Osteoblast (primary cell): ENCODE measurements around the gene GSC2. TPM values are rescaled to one million over a fixed set of nuclear protein-coding genes. Genes with fewer than 3 reads are reported as not detected.

Experiments
- DNase-seq: peaks from one replicate; pipeline ENCODE4 v3.0.0; 2011; ENCODE audit warnings: low spot score, mixed read lengths; ENCODE audit not compliant: insufficient read length; ENCODE audit errors: missing footprints
- H2AFZ ChIP-seq: 2 replicates; pipeline ENCODE4 v1.6.0; 2011; ENCODE audit warnings: mild to moderate bottlenecking, low read length
- H3K27ac ChIP-seq: 2 replicates; pipeline ENCODE4 v1.5.1; 2011; ENCODE audit warnings: mild to moderate bottlenecking, low read depth, low read length, moderate library complexity
- H3K27me3 ChIP-seq: 2 replicates; pipeline ENCODE4 v1.6.0; 2012; ENCODE audit warnings: mild to moderate bottlenecking, control low read depth, inconsistent platforms, low read length, moderate library complexity; ENCODE audit not compliant: insufficient read depth
- H3K36me3 ChIP-seq: 2 replicates; pipeline ENCODE4 v1.5.1; 2011; ENCODE audit warnings: mild to moderate bottlenecking, low read length, control low read depth, moderate library complexity; ENCODE audit not compliant: insufficient read depth
- H3K4me1 ChIP-seq: 2 replicates; pipeline ENCODE4 v1.5.1; 2011; ENCODE audit warnings: mild to moderate bottlenecking, low read length, control low read depth, moderate library complexity; ENCODE audit not compliant: insufficient read depth
- H3K4me2 ChIP-seq: 2 replicates; pipeline ENCODE4 v1.6.0; 2011; ENCODE audit warnings: mild to moderate bottlenecking, low read length; ENCODE audit not compliant: insufficient read depth
- H3K4me3 ChIP-seq: fragments of 200-600 bp; sonication (generic); 3 replicates; pipeline ENCODE4 v1.5.1; 2012; ENCODE audit warnings: mild to moderate bottlenecking, low read length, inconsistent platforms; ENCODE audit not compliant: insufficient read depth
- H3K79me2 ChIP-seq: 2 replicates; pipeline ENCODE4 v1.6.0; 2012; ENCODE audit warnings: mild to moderate bottlenecking, low read length, control low read depth, inconsistent platforms; ENCODE audit not compliant: insufficient read depth
- H3K9me3 ChIP-seq: 2 replicates; pipeline ENCODE4 v1.5.1; 2011; ENCODE audit warnings: low read depth, low read length, control low read depth
- H4K20me1 ChIP-seq: 2 replicates; pipeline ENCODE4 v1.6.0; 2012; ENCODE audit warnings: mild to moderate bottlenecking, low read length, control low read depth; ENCODE audit not compliant: insufficient read depth
- total RNA-seq: library from RNA; depleted of rRNA; stranded (reverse); fragments of >200 nt; gene quantifications from 2 replicates; pipeline ENCODE4 v1.2.3, GENCODE V29; 2012
- TF ChIP-seq, protein P1 (sequence below): IDR thresholded peaks from 2 replicates; pipeline ENCODE4 v1.5.1; 2011; ENCODE audit warnings: mild to moderate bottlenecking, low read depth, low read length, moderate library complexity; ENCODE audit errors: extremely low read depth

GSC2 gene
- total RNA-seq, 1 donor = not detected

GRCh38 chr22:19175026-19175601 lies 25.0 kb upstream of the GSC2 start:
- H3K27me3 ChIP-seq = peaks cover under 1% of the 10 kb centered on the region
- H2AFZ ChIP-seq = no peak overlapping the region
- peaks cover 43% of the 10 kb centered on the region for H3K4me1 ChIP-seq
- H3K9me3 ChIP-seq = no peaks in the 10 kb centered on the region
- peak overlapping the region; percentile 17 for H3K4me2 ChIP-seq
- H3K36me3 ChIP-seq = peaks cover 3% of the 10 kb centered on the region
- no peak overlapping the region for H3K4me3 ChIP-seq
- DNase-seq = peak; percentile 72
- TF ChIP-seq, protein P1, sequence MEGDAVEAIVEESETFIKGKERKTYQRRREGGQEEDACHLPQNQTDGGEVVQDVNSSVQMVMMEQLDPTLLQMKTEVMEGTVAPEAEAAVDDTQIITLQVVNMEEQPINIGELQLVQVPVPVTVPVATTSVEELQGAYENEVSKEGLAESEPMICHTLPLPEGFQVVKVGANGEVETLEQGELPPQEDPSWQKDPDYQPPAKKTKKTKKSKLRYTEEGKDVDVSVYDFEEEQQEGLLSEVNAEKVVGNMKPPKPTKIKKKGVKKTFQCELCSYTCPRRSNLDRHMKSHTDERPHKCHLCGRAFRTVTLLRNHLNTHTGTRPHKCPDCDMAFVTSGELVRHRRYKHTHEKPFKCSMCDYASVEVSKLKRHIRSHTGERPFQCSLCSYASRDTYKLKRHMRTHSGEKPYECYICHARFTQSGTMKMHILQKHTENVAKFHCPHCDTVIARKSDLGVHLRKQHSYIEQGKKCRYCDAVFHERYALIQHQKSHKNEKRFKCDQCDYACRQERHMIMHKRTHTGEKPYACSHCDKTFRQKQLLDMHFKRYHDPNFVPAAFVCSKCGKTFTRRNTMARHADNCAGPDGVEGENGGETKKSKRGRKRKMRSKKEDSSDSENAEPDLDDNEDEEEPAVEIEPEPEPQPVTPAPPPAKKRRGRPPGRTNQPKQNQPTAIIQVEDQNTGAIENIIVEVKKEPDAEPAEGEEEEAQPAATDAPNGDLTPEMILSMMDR = no peak
- peaks cover 77% of the 10 kb centered on the region for H3K79me2 ChIP-seq
- peak overlapping the region; percentile 71 for H3K27ac ChIP-seq
- peaks cover 40% of the 10 kb centered on the region for H4K20me1 ChIP-seq

- H3K79me2 ChIP-seq = peaks cover 78% of the 10 kb centered on the region
Observed at GRCh38 chr22:19174106-19175025, 24.3 kb upstream of the GSC2 start.

DNA sequence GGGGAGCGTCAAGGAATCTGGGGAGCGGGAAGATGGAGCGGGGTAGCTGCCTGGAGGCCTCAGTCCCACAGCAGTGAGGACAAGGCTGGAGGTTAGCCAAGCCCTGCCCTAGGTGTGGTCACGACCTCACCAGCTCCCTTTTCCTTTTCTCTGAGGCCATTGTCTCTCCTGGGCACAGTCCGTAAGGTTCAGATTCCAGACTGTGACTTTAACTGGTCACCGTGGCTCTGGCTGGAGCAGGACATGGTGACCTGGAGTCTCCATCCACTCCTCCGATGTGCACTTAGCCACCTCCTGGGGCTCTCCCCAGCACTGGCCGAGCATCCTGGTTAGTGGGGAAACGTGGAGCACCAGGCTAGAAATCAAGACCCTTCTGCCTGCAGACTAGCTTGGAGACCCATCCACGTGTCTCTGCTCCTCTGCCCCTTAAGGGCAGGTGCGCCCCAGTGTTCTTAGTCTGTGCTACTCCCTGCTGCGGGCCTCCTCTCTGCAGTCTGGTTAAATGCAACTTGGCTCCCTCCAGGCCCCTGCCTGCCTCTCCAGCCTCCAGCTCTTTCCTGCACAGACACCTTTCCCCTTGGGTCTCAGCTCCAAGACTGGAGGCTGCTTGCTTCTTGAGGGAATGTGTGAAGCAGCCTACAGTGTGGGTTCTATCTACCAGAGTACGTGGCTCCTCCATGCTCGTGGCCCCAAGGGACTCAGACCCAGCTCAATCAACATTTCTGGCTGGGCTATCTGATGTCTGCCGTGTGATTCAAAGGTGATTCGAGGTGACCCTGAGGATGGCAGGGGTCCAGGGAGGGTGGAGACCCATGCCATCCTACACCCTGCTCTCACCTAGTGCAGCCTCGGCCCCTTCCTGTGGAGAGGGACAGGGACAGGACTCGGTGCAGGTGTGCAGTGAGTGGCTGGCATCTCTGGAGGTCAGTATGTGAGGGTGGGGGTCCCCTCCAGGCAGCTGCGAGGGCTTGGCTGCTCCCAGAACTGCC lies 23.2 kb upstream of the GSC2 start:
- Histone ChIP-seq H3K27ac (peak overlapping the region; percentile 90), H3K4me3 (peak overlapping the region; percentile 99)

More at GRCh38 chr22:19174106-19175025, 24.3 kb upstream of the GSC2 start:
- Histone ChIP-seq H2AFZ (no peak overlapping the region), H3K4me2 (peak overlapping the region; percentile 17), H3K9me3 (no peaks in the 10 kb centered on the region), H3K27me3 (peaks cover 8% of the 10 kb centered on the region), H3K4me3 (no peak overlapping the region), H3K27ac (peak overlapping the region; percentile 71), H4K20me1 (peaks cover 40% of the 10 kb centered on the region), H3K36me3 (peaks cover 3% of the 10 kb centered on the region), H3K4me1 (peaks cover 43% of the 10 kb centered on the region)
- TF ChIP-seq, protein P1 = no peak
- DNase-seq = peak; percentile 96

More for the DNA sequence above, 23.2 kb upstream of the GSC2 start:
- H3K4me1 ChIP-seq = peaks cover 39% of the 10 kb centered on the region
- H3K4me2 ChIP-seq = peak overlapping the region; percentile 93
- DNase-seq = peak; percentile 58
- TF ChIP-seq, protein P1 = no peak
- peaks cover 40% of the 10 kb centered on the region for H4K20me1 ChIP-seq
- H3K36me3 ChIP-seq = peaks cover 3% of the 10 kb centered on the region
- H3K79me2 ChIP-seq = peaks cover 78% of the 10 kb centered on the region
- H2AFZ ChIP-seq = no peak overlapping the region
- H3K27me3 ChIP-seq = peaks cover 19% of the 10 kb centered on the region
- no peaks in the 10 kb centered on the region for H3K9me3 ChIP-seq
